ENCODE results near the gene OR10A2.
"Not testable (repeated sequence)": the region's sequence is repeated elsewhere in the genome, so short reads cannot be mapped to it uniquely, and the experiment has no call there.

OR10A2 gene

GRCh38 chr11:6888830-6889229 is 26.0 kb downstream of the OR10A2 start:
- no peak for DNase-seq

- no peak for DNase-seq
These were observed 27.0 kb downstream of the OR10A2 start for GRCh38 chr11:6889835-6890234.

- no peak for DNase-seq
These were observed 29.5 kb downstream of the OR10A2 start, which contains the start of gene OR2D2 for GRCh38 chr11:6892400-6892799. Gene OR2D2 (minus strand): TSS chr11:6892500. CDS start chr11:6892500, 0 bp downstream.

- no peak for DNase-seq
These were observed 31.2 kb downstream of the OR10A2 start for GRCh38 chr11:6894097-6894496.

- DNase-seq, result no peak
These were observed 32.2 kb downstream of the OR10A2 start for GRCh38 chr11:6895010-6895409.

- DNase-seq, result no peak
These were observed 36.1 kb downstream of the OR10A2 start for GRCh38 chr11:6898911-6899310.

- no peak for DNase-seq
These were observed 37.6 kb downstream of the OR10A2 start for GRCh38 chr11:6900327-6900999.

- not testable (repeated sequence) for DNase-seq
These were observed 41.9 kb downstream of the OR10A2 start for GRCh38 chr11:6904804-6905203.

GRCh38 chr11:6911378-6911777 is 48.5 kb downstream of the OR10A2 start:
- no peak for DNase-seq

- DNase-seq, result no peak
These were observed 49.1 kb downstream of the OR10A2 start for GRCh38 chr11:6911948-6912347.

- DNase-seq, result no peak
These were observed 56.8 kb downstream of the OR10A2 start for GRCh38 chr11:6919698-6920097.

- no peak for DNase-seq
These were observed 57.8 kb downstream of the OR10A2 start, which contains the start of gene OR2D3 for GRCh38 chr11:6920702-6921101. Gene OR2D3 (plus strand): TSS chr11:6921002. CDS start chr11:6921002, 0 bp downstream.
